ENCODE results near the gene C12orf57. TPM values are rescaled to one million over a fixed set of nuclear protein-coding genes. Genes with fewer than 3 reads are reported as not detected.

Gene C12orf57
- total and polyA plus RNA-seq, 8 donors = 155 to 621 (median 430) TPM

GRCh38 chr12:6941782-6942181 lies 2.0 kb upstream of the C12orf57 start:
- Histone ChIP-seq H3K27ac (peak overlapping the region in 4 of 5 donors; percentile 97 to 99 (median 98)), H3K9me3 (no peaks in the 10 kb centered on the region), H3K4me3 (no peak overlapping the region), H3K4me1 (peaks cover 45 to 85% (median 75%) of the 10 kb centered on the region in 4 donors), H3K36me3 (peaks cover 13 to 45% (median 37%) of the 10 kb centered on the region in 4 donors), H3K27me3 (no peaks in the 10 kb centered on the region)
- DNase-seq = peak in 1 of 2 donors; percentile 51
- 74 to 83% (median 76%) methylated on average over 10 to 12 of the region's 12 CpGs for WGBS, 5 donors
- intact Hi-C loops (cut with DNase I; ENCODE audit: low total_unique reads) = loop anchor here (10.0 kb wide), 1 partner anchor 173 kb away; no protein-coding TSS in a partner anchor
- no peak for TF ChIP-seq EP300 (IDR thresholded peaks at IDR 0.05)
- no peak for TF ChIP-seq CTCF (IDR thresholded peaks at IDR 0.05)
- TF ChIP-seq POLR2A (IDR thresholded peaks at IDR 0.05) = no peak
- no peak for TF ChIP-seq POLR2AphosphoS5 (IDR thresholded peaks at IDR 0.05)

- intact Hi-C loops (cut with DNase I; ENCODE audit: low total_unique reads) = loop anchor here (10.0 kb wide), 1 partner anchor 173 kb away; no protein-coding TSS in a partner anchor
- Histone ChIP-seq H3K27me3 (no peaks in the 10 kb centered on the region), H3K36me3 (peaks cover 13 to 44% (median 36%) of the 10 kb centered on the region in 4 donors), H3K4me1 (peaks cover 40 to 85% (median 75%) of the 10 kb centered on the region in 4 donors), H3K9me3 (no peaks in the 10 kb centered on the region), H3K27ac (peak overlapping the region in 4 of 5 donors; percentile 97 to 99 (median 98)), H3K4me3 (no peak overlapping the region)
- TF ChIP-seq CTCF (IDR thresholded peaks at IDR 0.05) (no peak), POLR2A (IDR thresholded peaks at IDR 0.05) (no peak), EP300 (IDR thresholded peaks at IDR 0.05) (no peak), POLR2AphosphoS5 (IDR thresholded peaks at IDR 0.05) (no peak)
- no peak for DNase-seq
- WGBS, 5 donors = 84 to 89% (median 86%) methylated on average over 11 of the region's 11 CpGs
Observed at GRCh38 chr12:6942331-6942665, 1.5 kb upstream of the C12orf57 start.

- H3K36me3 ChIP-seq = peaks cover 13 to 44% (median 36%) of the 10 kb centered on the region in 4 donors
- peak overlapping the region; percentile 86 to 99 (median 97) for H3K27ac ChIP-seq
- H3K4me1 ChIP-seq = peaks cover 35 to 83% (median 67%) of the 10 kb centered on the region in 4 donors
- 0 to 1% (median 0%) methylated on average over 13 of the region's 13 CpGs for WGBS, 5 donors
- peak in 1 of 3 donors; percentile 27 for TF ChIP-seq POLR2AphosphoS5 (IDR thresholded peaks at IDR 0.05)
- no peak for TF ChIP-seq POLR2A (IDR thresholded peaks at IDR 0.05)
- no peaks in the 10 kb centered on the region for H3K27me3 ChIP-seq
- intact Hi-C loops (cut with DNase I; ENCODE audit: low total_unique reads) = loop anchor here (10.0 kb wide), 1 partner anchor 171 kb away; no protein-coding TSS in a partner anchor
- peak overlapping the region in 3 of 4 donors; percentile 56 to 68 (median 64) for H3K4me3 ChIP-seq
- H3K9me3 ChIP-seq = no peaks in the 10 kb centered on the region
- peak; percentile 86 to 96 for DNase-seq
Observed at GRCh38 chr12:6943389-6943721, 467 bp upstream of the C12orf57 start.

GRCh38 chr12:6944381-6945186 lies 762 bp downstream of the C12orf57 start:
- 1 to 2% (median 2%) methylated on average over 32 to 48 of the region's 48 CpGs for WGBS, 5 donors
- intact Hi-C loops (cut with DNase I; ENCODE audit: low total_unique reads) = loop anchor here (10.0 kb wide), 1 partner anchor 170 kb away; no protein-coding TSS in a partner anchor
- peak overlapping the region; percentile 56 to 68 (median 62) for H3K4me3 ChIP-seq

More at GRCh38 chr12:6944381-6945186, 762 bp downstream of the C12orf57 start:
- peaks cover 13 to 34% (median 31%) of the 10 kb centered on the region in 4 donors for H3K36me3 ChIP-seq
- H3K27ac ChIP-seq = peak overlapping the region; percentile 91 to 99 (median 97)
- H3K27me3 ChIP-seq = no peaks in the 10 kb centered on the region
- no peaks in the 10 kb centered on the region for H3K9me3 ChIP-seq
- no peak for TF ChIP-seq EP300 (IDR thresholded peaks at IDR 0.05)
- peak; percentile 74 to 90 (median 85) for TF ChIP-seq POLR2AphosphoS5 (IDR thresholded peaks at IDR 0.05)
- TF ChIP-seq CTCF (IDR thresholded peaks at IDR 0.05) = peak in 6 of 7 experiments; percentile 80 to 96 (median 88)
- TF ChIP-seq POLR2A (IDR thresholded peaks at IDR 0.05) = peak in 1 of 4 donors; percentile 52
- DNase-seq = peak; percentile 95 to 97
- peaks cover 27 to 82% (median 56%) of the 10 kb centered on the region in 4 donors for H3K4me1 ChIP-seq
